GM18951 (cell line): ENCODE results near the gene NGF.

ENCODE experiments used
- POLR2A ChIP-seq: IDR thresholded peaks from 4 replicates; pipeline ENCODE4 v1.6.1; 2011; ENCODE audit warnings: mild to moderate bottlenecking; ENCODE audit not compliant: insufficient read length, insufficient read depth; ENCODE audit errors: extremely low read depth
- in situ Hi-C: fragments of 300-500 bp; cut with MboI; formaldehyde crosslinking; loops from one replicate; pipeline ENCODE4 v1.12.0; 2022; ENCODE audit warnings: low sequenced_read_pairs, mixed read lengths, inconsistent platforms; ENCODE audit not compliant: unreplicated experiment

The NGF gene

GRCh38 chr1:115355069-115355468, 17.0 kb upstream of the NGF start:
- no peak for TF ChIP-seq POLR2A

GRCh38 chr1:115351143-115351542, 13.1 kb upstream of the NGF start:
- in situ Hi-C loops, result no loop called here
- no peak for TF ChIP-seq POLR2A

More at GRCh38 chr1:115355069-115355468, 17.0 kb upstream of the NGF start:
- in situ Hi-C loops, result no loop called here

GRCh38 chr1:115348636-115349035, 10.6 kb upstream of the NGF start:
- no peak for TF ChIP-seq POLR2A
- in situ Hi-C loops, result no loop called here

GRCh38 chr1:115347282-115347681, 9.2 kb upstream of the NGF start:
- TF ChIP-seq POLR2A, result no peak

GRCh38 chr1:115343200-115343737, 5.2 kb upstream of the NGF start:
- in situ Hi-C loops, result no loop called here

More at GRCh38 chr1:115347282-115347681, 9.2 kb upstream of the NGF start:
- in situ Hi-C loops, result no loop called here

GRCh38 chr1:115341948-115342347, 3.9 kb upstream of the NGF start:
- in situ Hi-C loops, result no loop called here
- TF ChIP-seq POLR2A, result no peak

More at GRCh38 chr1:115343200-115343737, 5.2 kb upstream of the NGF start:
- no peak for TF ChIP-seq POLR2A

GRCh38 chr1:115340879-115341278, 2.8 kb upstream of the NGF start:
- TF ChIP-seq POLR2A, result no peak
- in situ Hi-C loops, result no loop called here

GRCh38 chr1:115338457-115338820, 390 bp upstream of the NGF start:
- no peak for TF ChIP-seq POLR2A
- in situ Hi-C loops, result no loop called here

- in situ Hi-C loops, result no loop called here
- TF ChIP-seq POLR2A, result no peak
Measured at GRCh38 chr1:115337276-115337632, 795 bp downstream of the NGF start.

- TF ChIP-seq POLR2A, result no peak
- in situ Hi-C loops, result no loop called here
Measured at GRCh38 chr1:115336741-115337140, 1.3 kb downstream of the NGF start.

- in situ Hi-C loops, result no loop called here
- no peak for TF ChIP-seq POLR2A
Measured at GRCh38 chr1:115332813-115333608, 5.0 kb downstream of the NGF start.

GRCh38 chr1:115331558-115332331, 6.3 kb downstream of the NGF start:
- TF ChIP-seq POLR2A, result no peak
- in situ Hi-C loops, result no loop called here

GRCh38 chr1:115330480-115331013, 7.5 kb downstream of the NGF start:
- no peak for TF ChIP-seq POLR2A
- in situ Hi-C loops, result no loop called here
